Measurements from ENCODE around the gene TRIM10.

- TF ChIP-seq POLR2A (IDR thresholded peaks at IDR 0.05): no peak
- no peak for TF ChIP-seq CTCF (IDR thresholded peaks at IDR 0.05 in 4 of 5, conservative IDR thresholded peaks at IDR 0.05 in 1 of 5)
Observed at GRCh38 chr6:30157581-30157980, 3.4 kb downstream of the TRIM10 start.

Data from gastrocnemius medialis (tissue), 4 donors.